Endodermal cell (in vitro differentiated cells): Measurements from ENCODE around the gene BCDIN3D. TPM values are rescaled to one million over a fixed set of nuclear protein-coding genes. Genes with fewer than 3 reads are reported as not detected.

Experiments used
- DNase-seq: peaks from one replicate; pipeline ENCODE4 v3.0.0-alpha.2; 2017
- H3K27ac ChIP-seq: 2 replicates; pipeline ENCODE4 v1.5.1; 2013; ENCODE audit warnings: mild to moderate bottlenecking, low read depth, low read length, moderate library complexity
- H3K27me3 ChIP-seq: 2 replicates; pipeline ENCODE4 v1.6.1; 2013; ENCODE audit warnings: mild to moderate bottlenecking, low read length, moderate library complexity; ENCODE audit not compliant: insufficient read depth, control insufficient read depth, poor library complexity, severe bottlenecking
- H3K36me3 ChIP-seq: 2 replicates; pipeline ENCODE4 v1.7.0; 2013; ENCODE audit warnings: mild to moderate bottlenecking, low read length, moderate library complexity; ENCODE audit not compliant: control insufficient read depth, insufficient read depth
- H3K4me1 ChIP-seq: one replicate; pipeline ENCODE4 v1.7.0; 2013; ENCODE audit warnings: low read length; ENCODE audit not compliant: control insufficient read depth, insufficient read depth
- H3K4me3 ChIP-seq: 2 replicates; pipeline ENCODE4 v1.5.1; 2013; ENCODE audit warnings: mild to moderate bottlenecking, low read length, moderate library complexity
- H3K9ac ChIP-seq: 2 replicates; pipeline ENCODE4 v1.6.1; 2013; ENCODE audit warnings: mild to moderate bottlenecking, low read length, moderate library complexity; ENCODE audit not compliant: poor library complexity, severe bottlenecking; ENCODE audit errors: extremely low read depth
- H3K9me3 ChIP-seq: 2 replicates; pipeline ENCODE4 v1.6.1; 2013; ENCODE audit warnings: mild to moderate bottlenecking, low read length, moderate library complexity; ENCODE audit not compliant: control insufficient read depth
- H3K27ac Mint-ChIP-seq: 2 replicates; pipeline ENCODE4 v1.8.0; 2020; ENCODE audit warnings: mixed read lengths
- H3K27me3 Mint-ChIP-seq: 2 replicates; pipeline ENCODE4 v1.8.0; 2021; ENCODE audit warnings: mild to moderate bottlenecking, mixed read lengths; ENCODE audit not compliant: insufficient read depth
- H3K36me3 Mint-ChIP-seq: 2 replicates; pipeline ENCODE4 v1.8.0; 2020; ENCODE audit warnings: low read depth, mixed read lengths
- H3K4me1 Mint-ChIP-seq: 2 replicates; pipeline ENCODE4 v1.8.0; 2020; ENCODE audit warnings: mixed read lengths
- H3K4me3 Mint-ChIP-seq: 2 replicates; pipeline ENCODE4 v1.8.0; 2020; ENCODE audit warnings: mild to moderate bottlenecking, moderate library complexity, mixed read lengths
- H3K9me3 Mint-ChIP-seq: 2 replicates; pipeline ENCODE4 v1.8.0; 2020; ENCODE audit warnings: mild to moderate bottlenecking, mixed read lengths
- CTCF ChIP-seq: fragments of 200-600 bp; sonication (generic); conservative IDR thresholded peaks from 2 replicates; pipeline ENCODE4 v1.5.0; 2021; ENCODE audit warnings: antibody characterized with exemption, mild to moderate bottlenecking
- WGBS, 2 experiments: methylation state at CpG; one replicate each; pipeline versions ENCODE4 v1.1.5 to v1.1.7; 2013; ENCODE audit warnings: missing lambda C conversion rate in 2 of 2, mixed read lengths in 1 of 2; ENCODE audit not compliant: insufficient coverage in 1 of 2, insufficient read length in 1 of 2; 5-methylcytosine and 5-hydroxymethylcytosine counted together
- total RNA-seq, 2 donors: library from RNA; stranded (reverse); fragmentation: NEBNext Ultra II Directional in 1 of 2; extraction: Animal tissue kit (Norgen Biotek cat#: 25700) in 1 of 2; gene quantifications; 2 replicates in 1 of 2; 3 replicates in 1 of 2; pipeline ENCODE4 v1.2.1, GENCODE V29; 2021

Gene BCDIN3D
- total RNA-seq, 2 donors from 2014 or later = 2.8 to 3.8 TPM

- no peak overlapping the region for H3K9ac ChIP-seq
- 96% methylated on average over 2 of the region's 2 CpGs; no CpG with 5 or more reads in 1 of the 2 experiments for WGBS, 2 experiments
- Mint-ChIP-seq H3K27ac (no peak overlapping the region), H3K27me3 (peaks cover 51% of the 10 kb centered on the region), H3K4me1 (peaks cover 16% of the 10 kb centered on the region), H3K36me3 (no peaks in the 10 kb centered on the region), H3K4me3 (no peak overlapping the region), H3K9me3 (peaks cover 2% of the 10 kb centered on the region)
- TF ChIP-seq CTCF = no peak
- H3K4me3 ChIP-seq = no peak overlapping the region
- H3K27me3 ChIP-seq = peaks cover 17% of the 10 kb centered on the region
- no peaks in the 10 kb centered on the region for H3K36me3 ChIP-seq
- no peak for DNase-seq
- H3K9me3 ChIP-seq = no peaks in the 10 kb centered on the region
- no peaks in the 10 kb centered on the region for H3K4me1 ChIP-seq
- H3K27ac ChIP-seq = no peak overlapping the region
Observed at GRCh38 chr12:49846032-49846431, 3.1 kb upstream of the BCDIN3D start.

GRCh38 chr12:49843876-49844437, 1.1 kb upstream of the BCDIN3D start:
- Histone ChIP-seq H3K4me1 (no peaks in the 10 kb centered on the region), H3K4me3 (peak overlapping the region; percentile 93), H3K27ac (no peak overlapping the region), H3K9me3 (no peaks in the 10 kb centered on the region), H3K9ac (no peak overlapping the region), H3K36me3 (no peaks in the 10 kb centered on the region), H3K27me3 (peaks cover 11% of the 10 kb centered on the region)
- TF ChIP-seq CTCF = no peak
- H3K27me3 Mint-ChIP-seq = peaks cover 36% of the 10 kb centered on the region
- peaks cover 16% of the 10 kb centered on the region for H3K4me1 Mint-ChIP-seq
- no peak overlapping the region for H3K27ac Mint-ChIP-seq
- no peak overlapping the region for H3K4me3 Mint-ChIP-seq
- 98 to 100% methylated on average over 4 of the region's 4 CpGs for WGBS, 2 experiments
- H3K9me3 Mint-ChIP-seq = no peaks in the 10 kb centered on the region
- no peak for DNase-seq
- H3K36me3 Mint-ChIP-seq = no peaks in the 10 kb centered on the region

GRCh38 chr12:49843411-49843810, 505 bp upstream of the BCDIN3D start:
- WGBS, 2 experiments = 83 to 91% methylated on average over 1 to 7 of the region's 7 CpGs
- Mint-ChIP-seq H3K36me3 (no peaks in the 10 kb centered on the region), H3K27ac (no peak overlapping the region), H3K9me3 (no peaks in the 10 kb centered on the region), H3K27me3 (peaks cover 30% of the 10 kb centered on the region), H3K4me1 (peaks cover 12% of the 10 kb centered on the region), H3K4me3 (peak overlapping the region; percentile 89)
- Histone ChIP-seq H3K9ac (peak overlapping the region; percentile 54), H3K36me3 (no peaks in the 10 kb centered on the region), H3K4me1 (no peaks in the 10 kb centered on the region), H3K9me3 (no peaks in the 10 kb centered on the region), H3K27ac (peak overlapping the region; percentile 50), H3K4me3 (peak overlapping the region; percentile 93), H3K27me3 (peaks cover 6% of the 10 kb centered on the region)
- DNase-seq = no peak
- no peak for TF ChIP-seq CTCF
